Amniotic stem cell (primary cell): ENCODE data around the gene DHX57.
A peak's percentile ranks its signal among the peaks of the same experiment; 100 is the strongest.

ENCODE experiments used
- DNase-seq: peaks from one replicate; lab custom pipeline; 2025; lab: John Stamatoyannopoulos, UW

DHX57 gene

DNA sequence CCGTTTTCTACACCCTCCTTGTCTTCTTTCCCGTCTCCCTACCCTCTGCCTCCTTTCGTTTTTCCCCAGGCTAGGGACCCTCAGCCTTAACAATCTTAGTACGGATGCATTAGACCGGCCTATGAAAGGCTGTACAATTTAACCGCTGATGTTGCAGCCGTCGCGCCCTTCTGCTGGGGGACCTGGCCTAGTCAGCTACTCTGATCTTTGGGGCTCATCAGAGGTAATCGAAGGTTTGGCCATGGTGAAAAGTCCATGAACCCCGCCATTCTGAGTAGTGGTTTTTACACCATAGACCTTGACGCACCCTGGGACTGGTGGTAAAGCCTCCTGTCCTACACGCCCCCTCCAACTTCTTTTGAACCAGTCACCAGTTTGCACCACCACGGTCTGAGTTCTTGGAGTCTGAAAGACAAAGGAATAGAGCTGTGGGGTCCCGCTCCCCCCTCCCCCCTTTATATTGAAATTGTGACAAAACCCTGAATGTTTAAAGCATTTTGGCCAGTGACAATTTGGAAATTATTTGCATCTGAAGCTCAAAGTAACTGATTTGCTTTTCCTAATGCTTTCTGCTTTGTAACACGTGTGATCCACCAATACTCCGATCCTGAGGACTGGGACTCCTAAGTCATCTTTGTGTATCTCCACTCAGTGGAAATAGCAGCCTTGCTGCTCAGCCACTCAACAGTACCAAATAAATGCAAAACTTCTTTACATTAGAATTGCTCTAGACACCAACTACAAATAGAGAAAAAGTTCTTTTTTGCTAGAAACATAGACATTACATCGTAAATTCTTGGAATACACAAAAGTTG, 123.9 kb downstream of the DHX57 start:
- no peak for DNase-seq

DNA sequence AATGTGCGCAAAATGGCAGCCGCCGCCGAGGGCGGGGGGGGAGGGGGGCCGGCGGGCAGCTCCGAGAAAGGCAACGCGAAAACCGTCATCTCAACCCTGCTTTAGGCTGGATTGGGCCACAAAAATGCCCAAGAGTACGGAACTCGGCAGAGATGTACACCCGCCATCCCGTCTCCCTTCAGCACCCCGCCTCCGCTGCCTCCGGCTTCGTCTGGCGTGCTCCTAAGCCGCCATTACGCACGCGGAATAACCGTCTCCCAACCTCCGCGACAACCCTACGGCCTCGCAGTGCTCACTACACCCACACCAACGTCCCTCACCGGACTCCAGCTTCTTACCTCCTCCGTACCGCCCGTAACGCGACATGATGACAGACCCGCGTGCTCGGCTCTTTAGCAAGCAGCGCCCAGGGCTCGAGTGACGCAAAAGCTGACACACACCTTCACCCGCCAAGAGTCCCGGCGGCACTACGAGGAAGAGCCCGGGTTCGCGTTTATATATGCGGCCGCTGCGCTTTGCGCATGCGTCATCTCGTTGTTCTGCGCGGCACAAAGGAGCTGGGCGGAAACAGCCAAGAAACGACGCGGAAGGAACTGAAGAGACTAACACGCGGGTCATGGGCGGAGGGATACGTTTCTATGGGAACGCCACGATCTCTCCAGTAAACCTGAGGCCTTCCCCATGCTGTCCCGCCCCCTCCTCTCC, 124.7 kb downstream of the DHX57 start, which contains the start of gene SRSF7:
Gene SRSF7, minus strand, starts transcription at position 471 of the 705 bp plus-strand sequence. Its CDS starts 105 bp downstream, at position 366.
- peak; percentile 99 for DNase-seq

DNA sequence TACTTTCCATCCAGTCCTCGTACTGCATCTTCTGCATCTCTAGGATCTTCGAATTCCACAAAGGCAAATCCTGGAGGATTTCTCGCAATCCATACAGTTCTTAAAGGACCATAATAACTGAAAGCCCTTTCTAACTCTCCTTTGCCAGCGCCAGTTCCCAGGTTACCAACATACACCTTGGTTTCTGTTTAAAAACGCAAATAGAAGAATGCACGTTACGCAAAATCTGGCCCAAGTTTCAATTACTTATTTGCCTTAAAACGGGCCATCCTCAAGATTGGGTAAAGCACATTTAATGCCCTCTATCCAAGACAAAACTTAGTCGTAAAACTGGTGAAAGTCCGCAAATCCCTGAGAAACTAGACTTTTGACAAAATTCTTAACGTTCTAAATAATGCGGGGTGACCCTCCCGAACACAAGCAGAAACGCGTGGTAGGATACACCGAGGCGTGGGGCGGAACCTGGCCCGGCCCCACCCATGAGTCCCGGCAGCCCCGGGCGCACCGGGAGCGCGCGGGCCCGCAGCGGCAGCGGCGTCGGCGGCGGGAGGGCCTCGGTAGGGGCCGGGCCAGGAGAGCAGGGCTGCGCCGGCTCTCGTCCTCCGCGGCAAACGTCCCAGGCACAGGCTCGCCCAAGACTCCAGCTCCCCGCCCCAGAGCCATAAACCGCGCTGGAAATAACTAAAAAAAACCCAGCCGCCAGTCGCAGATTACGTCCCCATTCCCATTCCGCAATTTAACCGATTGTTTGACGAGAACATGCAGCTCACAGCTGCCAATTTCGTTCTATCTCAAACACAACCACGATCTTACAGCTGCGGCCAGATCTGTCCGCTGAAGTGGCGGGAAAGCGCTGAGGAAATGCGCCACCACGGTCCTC, 125.5 kb downstream of the DHX57 start:
- no peak for DNase-seq

DNA sequence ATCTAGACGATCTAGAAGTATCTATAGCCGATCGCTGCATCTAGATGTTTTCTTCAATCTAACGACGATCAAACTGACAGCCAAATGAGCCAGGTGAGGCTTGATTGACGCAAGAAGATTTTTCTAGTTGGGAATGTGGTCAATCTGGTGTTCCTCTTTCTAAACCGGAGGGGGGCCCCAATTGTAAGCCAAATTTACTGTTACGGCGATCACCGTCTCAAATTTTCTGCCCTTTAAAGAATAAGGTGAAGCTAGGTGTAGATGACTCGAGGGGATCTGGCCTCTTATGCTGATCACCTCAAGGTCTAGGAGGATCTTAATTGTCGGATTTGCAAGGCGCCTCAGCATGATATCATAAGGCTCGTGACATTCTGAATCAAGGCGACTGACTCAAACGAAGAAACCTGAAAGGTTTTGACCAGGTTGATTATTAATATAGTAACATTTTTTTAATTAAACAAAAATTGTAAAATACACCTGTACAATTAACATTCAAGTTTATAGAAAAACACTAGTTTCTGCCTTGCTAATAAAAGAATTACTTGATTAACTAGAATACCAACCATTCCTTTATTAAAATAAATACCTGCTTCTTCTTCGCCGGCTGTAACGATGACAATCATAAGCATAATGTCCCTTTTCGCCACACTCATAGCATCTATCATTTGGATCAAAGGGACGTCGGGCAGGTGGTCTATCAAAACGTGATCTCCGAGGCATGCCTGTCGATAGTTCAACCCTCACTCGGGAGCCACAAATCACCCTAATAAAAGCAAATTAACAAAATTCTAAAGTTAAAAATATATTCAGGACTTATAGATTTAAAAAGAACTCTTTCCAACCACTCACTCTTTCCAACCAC, 126.6 kb downstream of the DHX57 start:
- DNase-seq: no peak

DNA sequence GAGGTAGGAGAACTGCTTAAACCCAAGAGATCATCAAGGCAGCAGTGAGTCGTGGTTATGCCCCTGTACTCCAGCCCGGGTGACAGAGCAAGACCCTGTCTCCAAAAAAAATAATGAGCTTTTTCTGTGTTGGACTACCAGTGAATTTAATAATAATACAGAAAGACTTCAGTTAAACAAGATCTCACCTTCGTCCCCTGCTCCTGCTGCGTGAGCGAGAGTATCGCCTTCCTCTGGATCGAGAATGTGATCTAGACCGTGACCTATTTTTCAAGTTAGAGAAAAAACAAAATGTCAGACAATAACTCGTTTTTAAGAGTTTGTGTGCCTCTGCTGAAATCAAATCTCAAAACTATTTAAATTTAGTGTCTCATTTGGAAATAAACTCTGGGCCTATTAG, 127.3 kb downstream of the DHX57 start:
- DNase-seq: no peak

DNA sequence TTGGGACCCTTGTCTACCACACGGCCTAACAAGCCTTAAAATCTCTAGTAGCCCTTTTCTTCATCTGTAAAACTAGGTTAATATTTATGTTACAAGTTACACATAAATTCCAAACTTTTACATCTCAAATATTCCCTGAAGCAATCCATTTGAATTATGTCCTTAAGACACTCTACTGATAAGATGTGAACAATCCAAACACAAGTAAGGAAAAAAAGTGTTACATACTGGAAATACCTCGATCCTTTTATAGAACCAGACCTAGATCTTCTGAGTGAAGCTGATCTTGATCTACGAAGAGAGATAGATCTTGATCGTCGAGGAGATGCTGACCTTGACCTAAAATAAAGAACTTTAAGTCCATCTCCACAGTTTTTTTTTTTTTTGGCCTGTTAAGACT, 127.9 kb downstream of the DHX57 start:
- DNase-seq: no peak
